Neural cell (in vitro differentiated cells): Measurements from ENCODE around the gene KBTBD8. TPM values are rescaled to one million over a fixed set of nuclear protein-coding genes. Genes with fewer than 3 reads are reported as not detected.

ENCODE experiments used
- H2AFZ ChIP-seq: fragments of 200-600, 300-800 bp; sonication (generic), shearing (Covaris generic); 2 replicates; pipeline ENCODE4 v1.6.0; 2014; ENCODE audit warnings: low read depth, mild to moderate bottlenecking, antibody characterized with exemption, low read length, moderate library complexity
- H3F3A ChIP-seq: fragments of 200-600 bp; shearing (Covaris generic); 2 replicates; pipeline ENCODE4 v1.6.1; 2016; ENCODE audit warnings: mild to moderate bottlenecking, moderate library complexity, mixed read lengths, antibody characterized with exemption, low read length; ENCODE audit not compliant: insufficient read depth, poor library complexity, severe bottlenecking
- H3K27ac ChIP-seq: fragments of 200-600, 300-800 bp; sonication (generic), shearing (Covaris generic); 2 replicates; pipeline ENCODE4 v1.5.1; 2014; ENCODE audit warnings: mild to moderate bottlenecking, low read length, moderate library complexity
- H3K27me3 ChIP-seq: fragments of 300-800, 200-600 bp; sonication (generic), shearing (Covaris generic); 2 replicates; pipeline ENCODE4 v1.6.0; 2014; ENCODE audit warnings: mild to moderate bottlenecking, low read depth, low read length, moderate library complexity; ENCODE audit not compliant: insufficient read depth
- H3K36me3 ChIP-seq: fragments of 300-800, 200-600 bp; sonication (generic), shearing (Covaris generic); 2 replicates; pipeline ENCODE4 v1.5.1; 2014; ENCODE audit warnings: mild to moderate bottlenecking, antibody characterized with exemption, low read length, moderate library complexity; ENCODE audit not compliant: insufficient read depth
- H3K4me2 ChIP-seq: fragments of 300-800, 200-600 bp; sonication (generic), shearing (Covaris generic); 2 replicates; pipeline ENCODE4 v1.6.0; 2014; ENCODE audit warnings: mild to moderate bottlenecking, low read length
- H3K4me3 ChIP-seq: fragments of 300-800, 200-600 bp; sonication (generic), shearing (Covaris generic); 2 replicates; pipeline ENCODE4 v1.5.1; 2014; ENCODE audit warnings: mild to moderate bottlenecking, low read length, moderate library complexity
- H3K79me2 ChIP-seq: fragments of 200-600 bp; shearing (Covaris generic); replicated peaks from 2 replicates; pipeline ENCODE4 v1.6.0; 2014; ENCODE audit warnings: mild to moderate bottlenecking, low read length, moderate library complexity; ENCODE audit not compliant: insufficient read depth
- H3K9ac ChIP-seq: fragments of 300-800, 200-600 bp; sonication (generic), shearing (Covaris generic); 2 replicates; pipeline ENCODE4 v1.6.1; 2016; ENCODE audit warnings: mild to moderate bottlenecking, low read length, mixed read lengths
- H3K9me2 ChIP-seq: fragments of 200-600 bp; shearing (Covaris generic); 2 replicates; pipeline ENCODE4 v1.6.1; 2016; ENCODE audit warnings: mild to moderate bottlenecking, low read length, mixed read lengths; ENCODE audit not compliant: insufficient read depth
- H3K9me3 ChIP-seq: fragments of 200-600, 300-800 bp; sonication (generic), shearing (Covaris generic); 2 replicates; pipeline ENCODE4 v1.6.1; 2016; ENCODE audit warnings: mild to moderate bottlenecking, mixed run types, low read length, moderate library complexity, mixed read lengths
- H4K20me1 ChIP-seq: fragments of 200-600 bp; shearing (Covaris generic); 2 replicates; pipeline ENCODE4 v1.6.1; 2016; ENCODE audit warnings: mild to moderate bottlenecking, mixed run types; ENCODE audit not compliant: insufficient read depth
- CTCF ChIP-seq: fragments of 450-650 bp; IDR thresholded peaks from 2 replicates; pipeline ENCODE4 v1.5.1; 2014; ENCODE audit warnings: antibody characterized with exemption, mild to moderate bottlenecking, moderate library complexity; ENCODE audit not compliant: poor library complexity, severe bottlenecking
- EP300 ChIP-seq: fragments of 450-650 bp; conservative IDR thresholded peaks from 2 replicates; pipeline ENCODE4 v1.6.1; 2014; ENCODE audit warnings: antibody characterized with exemption, mild to moderate bottlenecking, moderate library complexity; ENCODE audit not compliant: poor library complexity, severe bottlenecking
- EZH2 ChIP-seq: fragments of 200-600, 300-800 bp; shearing (Covaris generic), sonication (generic); IDR thresholded peaks from 2 replicates; pipeline ENCODE4 v1.6.1; 2014; ENCODE audit warnings: antibody characterized with exemption, low read length, borderline replicate concordance, mild to moderate bottlenecking; ENCODE audit not compliant: insufficient read depth, poor library complexity, severe bottlenecking
- MXI1 ChIP-seq: fragments of 450-650 bp; conservative IDR thresholded peaks from 2 replicates; pipeline ENCODE4 v1.6.1; 2014; ENCODE audit warnings: antibody characterized with exemption, mild to moderate bottlenecking; ENCODE audit not compliant: poor library complexity, severe bottlenecking
- POLR2AphosphoS5 ChIP-seq: IDR thresholded peaks from 2 replicates; pipeline ENCODE4 v1.6.1; 2012
- RAD21 ChIP-seq: fragments of 450-650 bp; conservative IDR thresholded peaks from 2 replicates; pipeline ENCODE4 v1.6.1; 2014; ENCODE audit warnings: antibody characterized with exemption, mild to moderate bottlenecking, moderate library complexity
- REST ChIP-seq: IDR thresholded peaks from 2 replicates; pipeline ENCODE4 v1.6.1; 2012; ENCODE audit warnings: borderline replicate concordance
- SMC3 ChIP-seq: fragments of 450-650 bp; conservative IDR thresholded peaks from 2 replicates; pipeline ENCODE4 v1.6.1; 2014; ENCODE audit warnings: antibody characterized with exemption, mild to moderate bottlenecking, moderate library complexity; ENCODE audit not compliant: poor library complexity
- TAF1 ChIP-seq: IDR thresholded peaks from 2 replicates; pipeline ENCODE4 v1.6.1; 2012; ENCODE audit warnings: low read depth
- polyA plus RNA-seq: library from polyadenylated mRNA; depleted of rRNA; stranded (reverse); fragments of >200 nt; gene quantifications from 2 replicates; pipeline ENCODE4 v1.2.3, GENCODE V29; 2014

Gene KBTBD8
- polyA plus RNA-seq, 1 donor from 2014 or later, result 4.7 TPM

GRCh38 chr3:66989241-66989640 is 8.9 kb upstream of the KBTBD8 start:
- Histone ChIP-seq H3K9ac (no peak overlapping the region), H3K9me3 (no peaks in the 10 kb centered on the region), H3K4me2 (no peak overlapping the region), H4K20me1 (no peaks in the 10 kb centered on the region), H3K9me2 (no peaks in the 10 kb centered on the region), H3K27me3 (no peaks in the 10 kb centered on the region), H3K4me3 (no peak overlapping the region), H3K27ac (no peak overlapping the region), H2AFZ (no peak overlapping the region), H3F3A (no peaks in the 10 kb centered on the region), H3K79me2 (no peaks in the 10 kb centered on the region), H3K36me3 (no peaks in the 10 kb centered on the region)
- no peak for TF ChIP-seq SMC3
- no peak for TF ChIP-seq EZH2
- no peak for TF ChIP-seq TAF1
- no peak for TF ChIP-seq EP300
- TF ChIP-seq RAD21, result no peak
- no peak for TF ChIP-seq REST
- TF ChIP-seq CTCF, result no peak
- no peak for TF ChIP-seq POLR2AphosphoS5
- no peak for TF ChIP-seq MXI1

- Histone ChIP-seq H2AFZ (no peak overlapping the region), H3K79me2 (no peaks in the 10 kb centered on the region), H3K9me2 (no peaks in the 10 kb centered on the region), H3K36me3 (no peaks in the 10 kb centered on the region), H3K27me3 (no peaks in the 10 kb centered on the region), H4K20me1 (no peaks in the 10 kb centered on the region), H3K4me3 (no peak overlapping the region), H3K4me2 (no peak overlapping the region), H3F3A (no peaks in the 10 kb centered on the region), H3K27ac (no peak overlapping the region), H3K9me3 (no peaks in the 10 kb centered on the region), H3K9ac (no peak overlapping the region)
- TF ChIP-seq REST (no peak), MXI1 (no peak), EZH2 (no peak), EP300 (no peak), RAD21 (no peak), TAF1 (no peak), CTCF (no peak), SMC3 (no peak), POLR2AphosphoS5 (no peak)
Observed at GRCh38 chr3:66989860-66990696, 8.0 kb upstream of the KBTBD8 start.
